ENCODE data around the gene IL18BP. TPM values are rescaled to one million over a fixed set of nuclear protein-coding genes. Genes with fewer than 3 reads are reported as not detected.
A peak's percentile ranks its signal among the peaks of the same experiment; 100 is the strongest.

IL18BP gene
- total RNA-seq, 2 experiments from 2014 or later: 14.7 to 16.8 TPM

GRCh38 chr11:72018171-72018570 is 19.5 kb downstream of the IL18BP start:
- intact Hi-C loops (cut with DNase I, micrococcal nuclease): no loop called here
- ChIA-PET POLR2A (no interaction called here), CTCF (interaction anchor here (0.8 kb wide), 1 partner anchor 73 kb away, joined by 3 read pairs; no protein-coding TSS in a partner anchor)
- peaks cover 100% of the 10 kb centered on the region for H3K36me3 ChIP-seq (ENCODE audit: insufficient read depth, low read length)
- H3K27ac ChIP-seq (ENCODE audit: low read depth in 1 of 2, low read length in 2 of 2): no peak overlapping the region
- no peaks in the 10 kb centered on the region for H3K27me3 Mint-ChIP-seq
- H3K4me1 Mint-ChIP-seq (ENCODE audit: low read depth): peaks cover 6% of the 10 kb centered on the region
- no peak overlapping the region for H3K4me3 ChIP-seq (ENCODE audit: low read length)
- H3K9me3 Mint-ChIP-seq: no peaks in the 10 kb centered on the region
- no peaks in the 10 kb centered on the region for H3K9me3 ChIP-seq (ENCODE audit: control insufficient read depth in 1 of 2, insufficient read depth in 1 of 2, low read length in 2 of 2)
- DNase-seq: no peak
- no peak for TF ChIP-seq CTCF (IDR thresholded peaks at IDR 0.05)
- no peak overlapping the region for H3K4me3 Mint-ChIP-seq
- H3K27ac Mint-ChIP-seq: peak overlapping the region; percentile 30
- H3K27me3 ChIP-seq (ENCODE audit: control insufficient read depth in 1 of 2, insufficient read depth in 2 of 2, low read length in 2 of 2): no peaks in the 10 kb centered on the region
- no peak for ATAC-seq (ENCODE audit: poor library complexity)
- peaks cover 98% of the 10 kb centered on the region for H3K36me3 Mint-ChIP-seq (ENCODE audit: low read depth)
- H3K4me1 ChIP-seq (ENCODE audit: insufficient read depth, low read length): no peaks in the 10 kb centered on the region

GRCh38 chr11:72023335-72023734 is 24.6 kb downstream of the IL18BP start:
- Mint-ChIP-seq H3K36me3 (ENCODE audit: low read depth) (peaks cover 97% of the 10 kb centered on the region), H3K27ac (peak overlapping the region; percentile 81), H3K4me3 (no peak overlapping the region), H3K9me3 (no peaks in the 10 kb centered on the region), H3K4me1 (ENCODE audit: low read depth) (peaks cover 34% of the 10 kb centered on the region), H3K27me3 (no peaks in the 10 kb centered on the region)
- Histone ChIP-seq H3K36me3 (ENCODE audit: insufficient read depth, low read length) (peaks cover 95% of the 10 kb centered on the region), H3K4me1 (ENCODE audit: insufficient read depth, low read length) (peaks cover 13% of the 10 kb centered on the region), H3K4me3 (ENCODE audit: low read length) (no peak overlapping the region), H3K27me3 (ENCODE audit: control insufficient read depth in 1 of 2, insufficient read depth in 2 of 2, low read length in 2 of 2) (no peaks in the 10 kb centered on the region), H3K9me3 (ENCODE audit: control insufficient read depth in 1 of 2, insufficient read depth in 1 of 2, low read length in 2 of 2) (no peaks in the 10 kb centered on the region), H3K27ac (ENCODE audit: low read depth in 1 of 2, low read length in 2 of 2) (no peak overlapping the region)
- POLR2A ChIA-PET: interaction anchor here (1.6 kb wide), 1 partner anchor 95 kb away, joined by 5 read pairs; the partner anchor contains the start of genes RNF121 and XNDC1N
- no peak for ATAC-seq (ENCODE audit: poor library complexity)
- DNase-seq: no peak
- intact Hi-C loops (cut with DNase I, micrococcal nuclease): no loop called here
- no peak for TF ChIP-seq CTCF (IDR thresholded peaks at IDR 0.05)
- CTCF ChIA-PET: interaction anchor here (3.6 kb wide), 1 partner anchor 68 kb away, joined by 13 read pairs; no protein-coding TSS in a partner anchor

- intact Hi-C loops (cut with DNase I, micrococcal nuclease): no loop called here
- peaks cover 43% of the 10 kb centered on the region for H3K4me1 Mint-ChIP-seq (ENCODE audit: low read depth)
- peaks cover 97% of the 10 kb centered on the region for H3K36me3 Mint-ChIP-seq (ENCODE audit: low read depth)
- H3K4me3 Mint-ChIP-seq: no peak overlapping the region
- ChIA-PET CTCF (interaction anchor here (1.1 to 4.3 kb wide), 23 partner anchors 9 to 125 kb away, joined by 3 to 74 read pairs (median 10); partner anchors contain the start of genes ANAPC15, LAMTOR1 and NUMA1), POLR2A (interaction anchor here (1.1 to 4.4 kb wide), 5 partner anchors 16 to 95 kb away, joined by 3 to 32 read pairs (median 5); partner anchors contain the start of genes RNF121 and XNDC1N)
- no peaks in the 10 kb centered on the region for H3K9me3 ChIP-seq (ENCODE audit: control insufficient read depth in 1 of 2, insufficient read depth in 1 of 2, low read length in 2 of 2)
- no peaks in the 10 kb centered on the region for H3K27me3 ChIP-seq (ENCODE audit: control insufficient read depth in 1 of 2, insufficient read depth in 2 of 2, low read length in 2 of 2)
- H3K9me3 Mint-ChIP-seq: no peaks in the 10 kb centered on the region
- H3K4me3 ChIP-seq (ENCODE audit: low read length): no peak overlapping the region
- H3K27ac Mint-ChIP-seq: peak overlapping the region; percentile 81
- H3K4me1 ChIP-seq (ENCODE audit: insufficient read depth, low read length): peaks cover 20% of the 10 kb centered on the region
- peaks cover 95% of the 10 kb centered on the region for H3K36me3 ChIP-seq (ENCODE audit: insufficient read depth, low read length)
- DNase-seq (no peak), ATAC-seq (ENCODE audit: poor library complexity) (no peak)
- H3K27ac ChIP-seq (ENCODE audit: low read depth in 1 of 2, low read length in 2 of 2): no peak overlapping the region
- TF ChIP-seq CTCF (IDR thresholded peaks at IDR 0.05): no peak
- H3K27me3 Mint-ChIP-seq: no peaks in the 10 kb centered on the region
These were observed 25.5 kb downstream of the IL18BP start for GRCh38 chr11:72024069-72024754.
